Hindlimb muscle (tissue), 1 donor: ENCODE data around the gene EXOC8. TPM values are rescaled to one million over a fixed set of nuclear protein-coding genes. Genes with fewer than 3 reads are reported as not detected.

ENCODE experiments used
- DNase-seq: peaks from one replicate; pipeline ENCODE4 v3.0.0-alpha.2; 2013
- polyA plus RNA-seq: library from polyadenylated mRNA; unstranded; fragments of 120-200 nt; gene quantifications from one replicate; pipeline ENCODE4 v1.2.1, GENCODE V29; 2013; ENCODE audit not compliant: insufficient read length

EXOC8 gene
- polyA plus RNA-seq, result 6.2 TPM

GRCh38 chr1:231337472-231338269 lies at the start of gene EXOC8:
Gene EXOC8 (minus strand): TSS chr1:231337852. CDS start chr1:231337745, 107 bp downstream.
- DNase-seq, result peak; percentile 100

GRCh38 chr1:231386466-231386865 lies 48.8 kb upstream of the EXOC8 start:
- no peak for DNase-seq

GRCh38 chr1:231385416-231385748 lies 47.7 kb upstream of the EXOC8 start:
- no peak for DNase-seq

- no peak for DNase-seq
These were observed 47.2 kb upstream of the EXOC8 start for GRCh38 chr1:231384696-231385415.

- no peak for DNase-seq
These were observed 45.7 kb upstream of the EXOC8 start for GRCh38 chr1:231383159-231383860.

- DNase-seq, result no peak
These were observed 44.8 kb upstream of the EXOC8 start for GRCh38 chr1:231382426-231382825.

GRCh38 chr1:231381729-231382128 lies 44.1 kb upstream of the EXOC8 start:
- no peak for DNase-seq

- DNase-seq, result no peak
These were observed 39.4 kb upstream of the EXOC8 start for GRCh38 chr1:231376875-231377549.

GRCh38 chr1:231376101-231376500 lies 38.4 kb upstream of the EXOC8 start:
- DNase-seq, result no peak

- no peak for DNase-seq
These were observed 36.7 kb upstream of the EXOC8 start for GRCh38 chr1:231374394-231374793.

- DNase-seq, result no peak
These were observed 34.8 kb upstream of the EXOC8 start for GRCh38 chr1:231372501-231372900.

GRCh38 chr1:231369282-231369681 lies 31.6 kb upstream of the EXOC8 start:
- no peak for DNase-seq

GRCh38 chr1:231364192-231364591 lies 26.5 kb upstream of the EXOC8 start:
- DNase-seq, result no peak

- DNase-seq, result no peak
These were observed 26.0 kb upstream of the EXOC8 start for GRCh38 chr1:231363624-231364023.

- no peak for DNase-seq
These were observed 24.7 kb upstream of the EXOC8 start for GRCh38 chr1:231362325-231362724.

GRCh38 chr1:231359113-231359512 lies 21.5 kb upstream of the EXOC8 start:
- DNase-seq, result no peak

GRCh38 chr1:231357831-231358354 lies 20.2 kb upstream of the EXOC8 start:
- DNase-seq, result peak; percentile 49

GRCh38 chr1:231357187-231357772 lies 19.6 kb upstream of the EXOC8 start:
- no peak for DNase-seq

- no peak for DNase-seq
These were observed 17.5 kb upstream of the EXOC8 start for GRCh38 chr1:231355171-231355570.

- DNase-seq, result no peak
These were observed 16.8 kb upstream of the EXOC8 start for GRCh38 chr1:231354330-231355020.

GRCh38 chr1:231353086-231353485 lies 15.4 kb upstream of the EXOC8 start:
- no peak for DNase-seq

GRCh38 chr1:231351816-231352215 lies 14.2 kb upstream of the EXOC8 start:
- DNase-seq, result no peak
